RCC 7860 (cell line): Measurements from ENCODE around the gene APOL2.
"Not testable (repeated sequence)": the region's sequence is repeated elsewhere in the genome, so short reads cannot be mapped to it uniquely, and the experiment has no call there.

Experiments
- DNase-seq: peaks from one replicate; pipeline ENCODE4 v3.0.0-alpha.2; 2015; ENCODE audit warnings: low spot score
- FAIRE-seq: peaks from 2 replicates; lab custom pipeline; 2012; peaks lifted over from hg19 to GRCh38; lab: Jason Lieb, UNC

Gene APOL2

GRCh38 chr22:36245805-36246356, 6.6 kb upstream of the APOL2 start:
- FAIRE-seq (no peak), DNase-seq (no peak)

- no peak for DNase-seq
- peak; percentile 76 for FAIRE-seq
These were observed 5.4 kb upstream of the APOL2 start for GRCh38 chr22:36244522-36245391.

GRCh38 chr22:36243986-36244385, 4.7 kb upstream of the APOL2 start:
- no peak for DNase-seq

DNA sequence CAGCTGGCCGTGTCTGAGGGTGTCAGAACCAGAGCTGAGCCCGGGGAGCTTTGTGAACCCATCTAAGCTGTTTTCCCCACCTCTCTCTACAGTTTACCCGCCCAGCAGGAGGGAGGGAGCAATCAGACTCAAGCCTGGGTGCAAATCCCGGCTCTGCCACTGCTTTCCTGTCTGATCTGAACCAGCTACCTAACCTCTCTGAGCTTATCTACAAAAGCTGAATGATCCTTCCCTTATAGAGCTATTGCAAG, 252 bp downstream of the APOL2 start:
- no peak for DNase-seq
- no peak for FAIRE-seq

More at GRCh38 chr22:36243986-36244385, 4.7 kb upstream of the APOL2 start:
- no peak for FAIRE-seq

DNA sequence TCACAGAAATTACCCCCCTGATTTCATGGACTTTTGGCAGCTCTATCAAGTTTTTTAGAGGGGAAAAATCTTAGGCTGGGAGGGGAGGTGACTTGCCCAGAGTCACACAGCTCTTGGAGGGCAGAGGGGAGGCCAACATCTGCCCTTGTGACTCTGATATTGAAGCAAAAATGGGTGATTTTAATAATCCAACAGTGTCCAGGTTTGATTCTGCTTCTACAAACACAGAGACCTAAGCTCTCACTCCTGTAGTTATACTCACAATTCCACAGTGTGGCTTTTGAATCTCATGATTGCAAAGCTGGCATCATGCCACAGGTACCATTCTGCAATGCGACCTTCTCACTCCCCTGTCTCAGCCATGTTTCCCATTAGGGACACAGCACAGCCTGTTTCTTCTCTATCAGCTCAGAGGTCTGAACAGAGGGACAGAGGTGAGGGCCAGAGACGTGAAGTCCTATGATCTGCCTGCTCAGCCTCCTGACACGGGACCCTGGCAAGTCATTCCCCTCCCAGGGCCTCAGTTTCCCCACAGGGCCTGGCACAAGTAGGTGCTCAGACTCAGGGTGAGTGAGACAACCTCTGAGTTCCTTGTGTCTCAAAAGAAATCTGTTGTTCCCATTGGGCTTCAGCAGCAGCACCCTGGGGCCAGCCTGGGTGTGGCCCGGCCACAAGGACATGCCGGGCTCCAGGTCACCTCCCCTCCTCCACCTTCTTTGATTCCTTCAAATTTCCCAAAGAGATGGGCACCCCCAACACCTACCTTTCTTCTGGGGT, 766 bp downstream of the APOL2 start:
- DNase-seq (no peak), FAIRE-seq (no peak)

GRCh38 chr22:36237462-36238372, 1.6 kb downstream of the APOL2 start:
- FAIRE-seq (no peak), DNase-seq (no peak)

DNA sequence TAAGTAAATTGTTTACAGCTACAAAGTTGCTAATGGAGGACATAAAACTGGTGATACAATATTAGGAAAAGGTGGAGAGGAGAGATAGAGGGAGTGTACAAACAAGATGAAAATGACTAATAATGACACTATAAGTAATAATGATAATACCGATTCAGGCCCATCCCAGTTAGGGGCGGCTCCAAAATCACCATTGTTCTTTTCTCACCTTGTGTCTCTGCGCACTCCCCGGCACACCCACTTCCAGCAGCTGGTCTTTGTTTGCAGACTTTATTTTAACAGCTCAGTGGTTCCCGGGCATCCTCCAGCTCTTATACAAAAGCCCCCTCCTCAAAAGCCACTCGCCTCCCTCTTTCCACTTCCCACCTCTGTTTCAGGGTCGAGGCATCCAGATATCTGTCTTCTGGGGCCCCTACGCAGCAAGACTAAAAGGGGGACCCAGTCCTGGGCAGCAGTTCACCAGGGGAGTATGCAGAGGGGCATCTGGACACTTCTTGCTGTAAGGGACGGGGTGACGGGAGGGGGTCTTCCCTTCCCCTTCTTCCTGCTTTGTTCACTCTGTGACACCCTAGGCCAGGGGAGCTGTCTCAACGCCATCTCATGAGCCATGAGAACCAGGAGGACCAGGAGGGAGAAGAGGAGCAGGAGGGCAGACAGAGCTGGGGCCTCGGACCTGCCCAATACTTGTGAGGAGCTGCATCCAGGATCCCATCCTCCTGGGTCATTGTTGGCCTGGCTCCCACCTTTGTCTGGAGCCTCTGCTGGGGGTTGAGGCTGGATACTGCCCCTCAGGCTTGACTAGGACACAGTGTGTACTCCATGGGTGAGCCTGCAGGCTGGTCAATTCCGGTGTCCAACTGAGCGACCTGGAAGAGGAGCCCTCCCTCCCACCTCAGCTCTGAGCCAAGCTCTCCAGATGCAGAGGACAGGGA, 2.7 kb downstream of the APOL2 start:
- DNase-seq = no peak
- no peak for FAIRE-seq

DNA sequence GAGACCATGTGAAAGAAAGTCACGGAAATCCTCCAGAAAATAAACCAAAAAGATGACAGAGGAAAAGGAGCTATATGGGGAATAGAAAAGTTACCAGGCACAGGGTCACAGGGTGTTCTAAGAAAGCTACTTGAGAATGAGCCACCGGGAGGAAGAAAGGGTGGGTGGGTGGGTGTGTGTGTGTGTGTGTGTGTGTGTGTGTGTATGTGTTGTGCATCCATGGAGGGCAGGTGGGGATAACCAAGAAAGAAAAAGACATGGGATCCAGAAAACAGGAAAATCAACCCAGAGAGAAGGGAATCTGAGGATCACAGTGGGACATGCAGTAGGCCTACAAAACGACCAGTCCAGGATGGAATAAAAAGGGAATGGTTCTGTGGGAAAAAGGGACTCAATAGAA, 3.7 kb downstream of the APOL2 start:
- FAIRE-seq (no peak), DNase-seq (no peak)

- no peak for FAIRE-seq
- DNase-seq = no peak
These were observed 4.4 kb downstream of the APOL2 start for GRCh38 chr22:36234919-36235318.

GRCh38 chr22:36234213-36234612, 5.1 kb downstream of the APOL2 start:
- no peak for DNase-seq
- no peak for FAIRE-seq

DNA sequence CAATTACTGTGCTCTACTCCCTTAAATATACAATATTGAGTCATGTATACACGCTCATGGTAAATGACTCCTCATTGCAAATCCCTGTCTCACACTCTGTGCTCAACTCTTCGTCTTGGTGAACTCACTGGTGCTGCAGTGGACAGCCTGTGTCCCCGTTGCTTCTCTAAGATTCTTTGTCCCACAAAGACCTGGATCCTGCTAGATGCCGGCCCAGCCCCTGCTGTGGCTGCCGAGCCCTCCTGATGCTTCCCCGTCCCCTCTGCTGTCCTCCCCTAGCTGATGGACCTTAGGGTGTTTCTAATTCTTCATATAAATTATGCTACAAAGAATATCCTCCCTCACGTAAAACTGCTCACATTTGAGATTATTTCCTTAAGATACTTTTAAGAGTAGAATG, 5.5 kb downstream of the APOL2 start:
- no peak for FAIRE-seq
- DNase-seq = no peak

- no peak for DNase-seq
- FAIRE-seq = no peak
These were observed 6.5 kb downstream of the APOL2 start for GRCh38 chr22:36232715-36233401.

DNA sequence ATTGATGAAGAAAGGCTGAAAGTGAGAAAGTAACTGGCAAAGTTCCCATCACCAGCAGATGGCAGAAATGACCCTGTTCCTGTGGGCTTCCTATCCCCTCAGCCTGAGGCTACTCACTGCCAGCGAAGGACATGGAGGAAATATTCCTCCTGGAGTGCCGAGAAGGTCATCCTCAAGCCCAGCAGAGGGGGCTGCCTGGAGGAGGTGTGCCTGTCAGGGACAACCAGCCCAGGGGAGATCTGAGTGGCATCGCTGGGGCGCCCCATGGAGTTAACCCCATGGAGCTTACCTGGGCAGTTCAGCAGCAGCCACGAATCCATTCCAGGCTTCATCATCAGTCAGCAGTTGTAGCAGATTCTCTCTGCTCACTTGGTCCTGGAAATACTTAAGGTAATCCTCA, 8.3 kb downstream of the APOL2 start:
- not testable (repeated sequence) for FAIRE-seq, DNase-seq

DNA sequence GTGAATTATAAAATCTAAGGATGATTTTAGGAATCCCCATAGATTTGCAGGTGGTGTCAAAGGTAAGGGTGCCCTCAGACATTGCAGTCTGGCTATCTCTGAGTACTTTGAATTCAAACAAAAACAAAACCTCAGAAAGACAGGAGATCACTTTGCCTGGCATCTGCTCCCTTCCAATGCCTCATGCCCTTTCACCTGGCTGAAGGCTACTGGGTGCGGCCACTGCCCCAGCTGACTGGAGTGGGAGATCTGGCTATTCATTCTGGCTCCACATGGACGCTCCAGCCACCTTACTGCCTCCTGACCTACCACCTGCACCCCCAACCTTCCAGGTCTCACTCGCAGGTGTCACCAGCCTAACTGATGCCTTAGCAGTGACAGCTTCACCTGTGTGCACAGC, 9.7 kb downstream of the APOL2 start:
- FAIRE-seq = not testable (repeated sequence)

DNA sequence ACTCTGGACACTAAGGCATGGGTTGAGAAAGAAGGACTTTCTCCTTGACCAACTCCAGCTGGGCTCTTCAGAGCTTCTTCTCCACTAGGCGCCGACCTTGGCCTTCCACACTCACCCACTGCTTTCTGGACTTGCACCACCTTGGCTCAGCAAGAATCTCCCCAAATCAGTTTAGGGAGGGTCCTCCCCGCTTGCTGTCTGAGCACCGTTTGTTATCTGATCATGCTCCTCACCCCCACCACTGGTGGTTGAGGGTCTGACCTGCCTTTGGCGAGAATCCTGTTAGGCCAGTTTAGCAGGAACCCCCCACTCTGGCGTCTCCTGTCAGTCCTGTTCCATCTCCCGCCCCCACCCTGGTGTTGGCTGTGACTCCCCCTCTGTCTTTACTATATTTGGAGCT, 10.4 kb downstream of the APOL2 start:
- FAIRE-seq = no peak
- no peak for DNase-seq

More for the DNA sequence above, 9.7 kb downstream of the APOL2 start:
- not testable (repeated sequence) for DNase-seq

GRCh38 chr22:36228369-36228768, 11.0 kb downstream of the APOL2 start:
- not testable (repeated sequence) for FAIRE-seq, DNase-seq

GRCh38 chr22:36227806-36228205, 11.5 kb downstream of the APOL2 start:
- FAIRE-seq = no peak
- no peak for DNase-seq

- FAIRE-seq = no peak
These were observed 11.9 kb downstream of the APOL2 start for GRCh38 chr22:36227396-36227795.

GRCh38 chr22:36226189-36226588, 13.1 kb downstream of the APOL2 start:
- DNase-seq = no peak
- FAIRE-seq = no peak

More at GRCh38 chr22:36227396-36227795, 11.9 kb downstream of the APOL2 start:
- no peak for DNase-seq
